Measurements from ENCODE around the gene C1QB. TPM values are rescaled to one million over a fixed set of nuclear protein-coding genes. Genes with fewer than 3 reads are reported as not detected.

C1QB gene
- total and polyA plus RNA-seq, 9 of the 15 experiments (the other 6 are each of a cell fraction or from before 2014, with no cell fraction given) = 0.55 TPM; not detected in 8

GRCh38 chr1:22680726-22681125 lies 27.7 kb downstream of the C1QB start:
- Histone ChIP-seq H3K4me2 (ENCODE audit: insufficient read depth, low read length) (no peak overlapping the region), H3K4me1 (replicated peaks in 1 of 2; ENCODE audit: control insufficient read depth in 2 of 2, insufficient read depth in 2 of 2, low read length in 2 of 2) (peaks cover 0 to 11% of the 10 kb centered on the region in 2 experiments; a peak in 1 of 5 replicates), H3K9me3 (replicated peaks; ENCODE audit: control insufficient read depth, insufficient read depth, low read depth, low read length) (no peaks in the 10 kb centered on the region; the same call in 1 of the 2 replicates), H3K27me3 (ENCODE audit: control insufficient read depth in 2 of 2, insufficient read depth in 2 of 2, low read length in 2 of 2) (peaks cover 19 to 64% of the 10 kb centered on the region in 2 experiments; a peak in 4 of 5 replicates), H3K27ac (ENCODE audit: extremely low read depth, low read depth, low read length) (no peak overlapping the region), H2AFZ (ENCODE audit: low read depth, low read length) (no peak overlapping the region), H3K9ac (ENCODE audit: insufficient read depth in 1 of 2, low read depth in 2 of 2, low read length in 2 of 2) (no peak overlapping the region), H3K9me1 (ENCODE audit: control insufficient read depth, insufficient read depth, low read length) (no peaks in the 10 kb centered on the region), H3K79me2 (ENCODE audit: control insufficient read depth, insufficient read depth, low read length) (no peaks in the 10 kb centered on the region), H4K20me1 (replicated peaks; ENCODE audit: control insufficient read depth, insufficient read depth, low read length) (peaks cover 18% of the 10 kb centered on the region), H3K36me3 (ENCODE audit: control insufficient read depth, insufficient read depth, low read length) (no peaks in the 10 kb centered on the region; the same call in 2 of the 3 replicates), H3K4me3 (no peak overlapping the region)
- intact Hi-C loops (cut with micrococcal nuclease) (no loop called here), in situ Hi-C loops (cut with MboI) (no loop called here)
- no peak for DNase-seq (ENCODE audit: extremely low read depth in 1 of 4, low spot score in 3 of 4)
- no TSS peak for BruUV-seq (replicated peaks)
- ChIA-PET POLR2A (no interaction called here), CTCF (ENCODE audit: low intra/inter-chr PET ratio) (no interaction called here)
- no peak for ATAC-seq
- WGBS (ENCODE audit: insufficient coverage, low coverage, missing lambda C conversion rate) = 2% methylated on average over 9 of the region's 9 CpGs
- TF ChIP-seq KLF13 (tag; IDR thresholded peaks at IDR 0.05; ENCODE audit: borderline replicate concordance, low read depth) (no peak), CHAMP1 (IDR thresholded peaks at IDR 0.05) (no peak), FOSL1 (tag; conservative IDR thresholded peaks at IDR 0.05) (no peak), SMARCA4 (IDR thresholded peaks at IDR 0.05) (no peak), DIDO1 (tag; IDR thresholded peaks at IDR 0.05; ENCODE audit: low read depth) (no peak), NR2F6 (CRISPR knock-in tag; IDR thresholded peaks at IDR 0.05) (no peak), ZFP36 (IDR thresholded peaks at IDR 0.05; ENCODE audit: low read depth, low read length, partially characterized antibody) (no peak), BCL6 (CRISPR knock-in tag; IDR thresholded peaks at IDR 0.05) (no peak), ZBTB43 (CRISPR knock-in tag; IDR thresholded peaks at IDR 0.05) (no peak), HMGXB4 (CRISPR knock-in tag; IDR thresholded peaks at IDR 0.05) (no peak), POLR3G (IDR thresholded peaks at IDR 0.05; ENCODE audit: extremely low read depth, insufficient read length, insufficient replicate concordance) (no peak)
- no peak for FAIRE-seq

Data from K562 (cell line).